Measurements from ENCODE around the gene PCYT1A.
A peak's percentile ranks its signal among the peaks of the same experiment; 100 is the strongest.

PCYT1A gene

DNA sequence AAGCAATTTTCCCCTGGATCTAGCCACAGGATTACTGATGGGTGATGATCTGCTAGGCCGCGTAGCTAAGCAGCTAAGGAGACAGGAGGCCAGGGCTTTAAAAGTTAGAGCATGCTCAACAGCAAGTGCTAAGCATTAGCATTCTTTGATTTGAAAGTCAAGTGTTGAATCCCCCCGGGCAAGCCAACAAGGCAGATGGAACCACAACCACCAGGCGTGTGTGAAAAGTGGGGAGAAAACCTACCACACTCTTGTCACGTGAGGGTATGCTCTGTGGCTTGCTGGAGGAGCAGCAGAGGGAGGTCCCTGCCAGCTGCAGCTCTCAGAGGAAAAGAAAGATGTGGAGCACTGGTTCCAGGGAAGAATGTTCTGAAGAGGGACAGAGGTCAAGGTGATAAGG is 50.3 kb downstream of the PCYT1A start:
- DNase-seq (ENCODE audit: low read depth in 2 of 2), result no peak

DNA sequence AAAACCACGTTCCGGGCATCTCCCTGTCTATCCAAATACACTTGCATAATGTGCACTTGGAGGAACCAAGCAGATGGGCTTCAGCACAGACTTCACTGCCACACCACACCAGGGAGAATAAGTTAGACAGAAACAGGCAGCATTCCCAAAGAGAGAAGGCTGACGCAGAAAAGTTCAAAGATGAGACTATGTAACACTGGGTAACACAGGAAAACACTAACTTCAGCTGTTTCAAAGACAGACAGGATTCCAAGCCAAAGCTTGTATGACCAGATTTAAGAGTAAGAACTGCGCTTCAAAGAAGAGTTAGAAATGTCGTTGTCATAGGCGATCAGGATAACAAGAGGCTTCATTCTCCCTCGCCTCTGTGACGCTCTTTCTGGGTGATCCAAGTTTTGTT is 51.3 kb downstream of the PCYT1A start:
- DNase-seq (ENCODE audit: low read depth in 2 of 2), result no peak

DNA sequence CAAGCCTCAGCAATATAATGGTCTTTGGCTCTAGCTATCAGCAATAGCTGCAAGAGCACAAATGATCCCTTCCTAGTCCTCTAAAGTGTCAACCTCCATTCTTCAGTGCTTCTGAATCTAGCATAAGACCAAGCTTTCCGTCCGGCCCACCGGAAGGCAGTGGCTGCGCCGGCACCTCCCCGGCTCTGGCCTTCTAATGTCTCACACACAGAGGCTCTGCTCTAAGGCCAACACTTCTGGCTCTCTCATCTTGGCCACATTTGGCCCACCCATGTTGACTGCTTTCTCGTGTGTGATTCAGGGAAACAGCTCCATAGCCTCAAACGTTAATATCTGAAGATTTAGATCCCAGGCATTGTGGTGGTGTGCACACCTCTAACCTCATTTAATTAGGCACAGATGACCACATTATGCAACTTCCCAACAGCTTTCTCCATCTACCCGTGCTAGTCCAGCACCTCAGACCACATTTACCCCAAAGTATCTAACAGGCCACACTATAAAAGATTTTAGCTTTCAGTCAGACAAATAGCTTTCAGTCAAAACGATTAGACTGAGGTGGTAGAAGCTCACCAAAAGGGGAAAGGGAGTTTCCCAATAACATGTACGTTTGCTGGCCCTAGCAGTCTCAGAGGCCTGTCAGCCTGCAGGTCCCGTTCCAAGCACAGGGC is 51.9 kb downstream of the PCYT1A start:
- DNase-seq (ENCODE audit: low read depth in 2 of 2), result no peak

DNA sequence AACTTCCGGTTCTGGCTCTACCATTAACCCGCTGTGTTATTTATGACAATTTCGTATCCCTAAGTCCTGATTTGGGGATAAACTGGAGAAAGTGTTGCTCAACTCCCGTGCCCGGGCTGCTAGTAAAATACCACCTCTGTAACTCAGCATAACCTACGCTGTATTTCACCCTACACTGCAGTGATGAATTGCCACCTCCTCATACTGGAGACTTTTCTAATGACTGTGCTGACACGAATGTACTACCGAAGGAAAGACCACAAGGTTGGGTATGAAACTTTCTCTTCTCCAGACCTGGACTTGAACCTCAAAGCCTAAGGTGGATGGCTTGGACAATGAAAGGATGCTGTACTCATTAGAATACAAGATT is 54.7 kb downstream of the PCYT1A start:
- no peak for DNase-seq (ENCODE audit: low read depth in 2 of 2)

DNA sequence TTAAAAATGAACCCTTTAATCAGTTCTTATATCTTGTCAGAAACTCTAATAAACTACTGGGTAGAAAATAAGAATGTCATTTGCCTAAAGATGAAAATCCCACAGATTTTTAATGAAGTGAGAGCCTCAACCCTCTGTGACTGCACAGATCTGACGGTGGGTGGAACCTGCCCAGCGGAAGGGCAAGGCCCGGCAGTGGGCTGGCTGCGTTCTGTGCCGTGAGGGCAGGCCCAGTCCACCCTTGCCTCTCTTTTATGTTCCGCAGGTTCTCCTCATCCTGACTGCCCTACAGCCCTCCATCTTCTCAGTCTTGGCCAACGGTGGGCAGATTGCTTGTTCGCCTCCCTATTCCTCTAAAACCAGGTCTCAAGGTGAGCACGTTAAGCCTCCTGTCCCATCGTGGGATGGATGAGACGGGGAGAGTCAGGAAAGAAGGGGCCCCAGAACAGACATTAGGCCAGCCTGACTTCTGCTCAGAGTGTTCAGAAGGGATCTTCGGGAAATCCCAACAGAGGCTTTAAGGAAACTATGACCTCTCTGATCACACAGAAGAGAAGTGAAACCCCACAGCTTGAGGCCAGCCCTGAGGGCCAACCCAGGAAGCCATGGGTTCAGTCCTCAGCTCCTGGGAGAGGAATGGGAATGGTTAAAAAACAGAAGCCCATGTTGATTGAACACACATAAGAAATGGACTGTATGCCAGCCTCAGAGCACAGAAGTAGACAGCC is 55.2 kb downstream of the PCYT1A start:
- no peak for DNase-seq (ENCODE audit: low read depth in 2 of 2)

DNA sequence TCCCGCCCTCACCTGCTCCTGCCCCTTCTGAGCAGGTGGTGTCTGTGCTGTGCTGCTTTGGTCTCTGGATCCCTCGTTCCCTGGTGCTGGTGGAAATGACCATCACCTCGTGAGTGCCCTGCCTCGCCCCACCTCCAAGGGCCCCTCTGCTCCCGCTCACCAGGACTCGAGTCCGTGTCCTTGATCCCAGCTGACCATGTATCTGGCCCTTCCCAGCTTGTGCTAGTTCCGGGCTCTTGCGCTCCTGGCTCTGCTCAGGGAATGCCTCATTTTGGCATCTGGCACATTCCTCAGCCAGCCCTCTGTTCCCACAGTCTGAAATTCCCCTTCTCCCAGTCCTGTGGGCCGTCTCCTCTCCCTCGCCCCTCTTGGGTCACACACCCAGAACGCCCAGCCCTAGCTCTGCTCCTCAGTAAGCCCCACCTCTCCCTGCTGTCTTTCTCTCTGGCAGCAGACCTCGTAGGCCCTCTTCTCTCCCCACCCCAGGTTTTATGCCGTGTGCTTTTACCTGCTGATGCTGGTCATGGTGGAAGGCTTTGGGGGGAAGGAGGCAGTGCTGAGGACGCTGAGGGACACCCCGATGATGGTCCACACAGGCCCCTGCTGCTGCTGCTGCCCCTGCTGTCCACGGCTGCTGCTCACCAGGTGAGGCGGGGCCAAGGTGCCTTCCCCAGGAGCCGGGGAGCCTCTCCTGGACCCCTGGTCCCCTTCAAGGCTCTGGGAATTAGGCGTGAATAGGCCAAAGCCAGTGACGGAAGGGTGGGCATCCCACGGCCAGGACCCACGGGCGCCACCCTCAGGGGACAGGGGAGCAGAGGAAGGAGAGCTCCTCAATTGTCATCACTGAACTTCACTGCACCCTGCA is 59.7 kb downstream of the PCYT1A start:
- no peak for DNase-seq (ENCODE audit: low read depth in 2 of 2)

DNA sequence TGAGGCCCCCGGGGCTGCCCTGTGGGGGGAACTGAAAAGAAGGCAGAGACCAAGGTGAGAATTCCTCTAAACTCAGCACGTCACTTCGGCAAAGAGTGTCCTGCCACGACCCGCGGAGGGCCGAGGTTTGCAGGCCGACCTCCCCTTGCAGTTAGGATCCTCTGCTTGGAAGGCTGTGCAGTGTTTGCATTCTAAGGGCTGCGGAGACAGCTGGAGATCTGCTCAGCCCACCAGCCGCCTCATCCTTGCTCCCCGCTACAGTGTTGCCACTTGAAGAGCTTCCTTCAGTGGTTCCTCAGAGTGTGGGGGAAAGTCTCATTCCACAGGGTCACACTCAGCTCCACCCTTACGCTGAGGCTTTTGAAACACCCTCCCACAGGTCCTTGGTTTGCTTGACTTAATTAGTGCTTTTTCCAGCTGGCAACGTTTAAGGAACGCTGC is 60.4 kb downstream of the PCYT1A start:
- no peak for DNase-seq (ENCODE audit: low read depth in 2 of 2)

DNA sequence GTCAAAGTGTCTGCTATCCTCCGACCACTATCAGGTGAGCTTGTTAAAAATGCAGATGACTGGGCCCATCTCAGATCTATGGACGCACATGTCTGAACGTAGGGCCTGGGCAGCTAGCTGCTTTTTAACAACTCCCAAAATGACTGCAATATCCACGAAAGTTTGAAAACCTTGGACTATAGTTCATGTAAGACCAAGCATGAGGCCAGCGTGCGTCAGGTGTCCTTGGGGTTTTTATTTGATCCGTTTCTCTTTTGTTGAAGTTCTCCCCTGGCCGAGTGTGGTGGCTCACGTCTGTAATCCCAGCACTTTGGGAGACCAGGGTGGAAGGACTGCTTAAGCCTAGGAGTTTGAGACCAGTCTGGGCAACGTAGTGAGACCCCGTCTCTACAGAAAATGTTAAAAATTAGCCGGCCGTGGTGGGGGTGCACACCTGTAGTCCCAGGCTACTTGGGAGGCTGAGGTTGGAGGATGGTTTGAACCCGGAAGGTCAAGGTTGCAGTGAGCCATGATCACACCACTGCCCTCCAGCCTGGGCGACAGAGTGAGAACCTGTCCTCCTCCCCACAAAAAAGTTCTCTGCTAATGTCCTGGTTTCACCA is 61.7 kb downstream of the PCYT1A start:
- DNase-seq (ENCODE audit: low read depth in 2 of 2), result no peak

DNA sequence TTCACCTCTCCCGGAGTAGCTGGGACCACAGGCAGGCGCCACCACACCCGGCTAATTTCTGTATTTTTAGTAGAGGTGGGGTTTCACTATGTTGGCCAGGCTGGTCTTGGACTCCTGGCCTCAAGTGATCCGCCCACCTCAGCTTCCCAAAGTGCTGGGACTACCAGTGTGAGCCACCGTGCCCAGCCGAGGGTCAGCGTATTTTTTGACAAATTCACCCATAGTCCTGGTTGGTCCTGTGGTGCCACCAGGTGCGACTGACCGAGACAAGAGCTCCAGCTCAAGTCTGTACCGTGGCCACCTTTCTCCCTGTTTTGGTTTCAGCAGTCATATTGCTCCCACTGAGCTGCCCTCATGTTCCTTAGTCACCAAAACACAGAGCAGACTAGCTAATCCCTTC is 62.4 kb downstream of the PCYT1A start:
- no peak for DNase-seq (ENCODE audit: low read depth in 2 of 2)

DNA sequence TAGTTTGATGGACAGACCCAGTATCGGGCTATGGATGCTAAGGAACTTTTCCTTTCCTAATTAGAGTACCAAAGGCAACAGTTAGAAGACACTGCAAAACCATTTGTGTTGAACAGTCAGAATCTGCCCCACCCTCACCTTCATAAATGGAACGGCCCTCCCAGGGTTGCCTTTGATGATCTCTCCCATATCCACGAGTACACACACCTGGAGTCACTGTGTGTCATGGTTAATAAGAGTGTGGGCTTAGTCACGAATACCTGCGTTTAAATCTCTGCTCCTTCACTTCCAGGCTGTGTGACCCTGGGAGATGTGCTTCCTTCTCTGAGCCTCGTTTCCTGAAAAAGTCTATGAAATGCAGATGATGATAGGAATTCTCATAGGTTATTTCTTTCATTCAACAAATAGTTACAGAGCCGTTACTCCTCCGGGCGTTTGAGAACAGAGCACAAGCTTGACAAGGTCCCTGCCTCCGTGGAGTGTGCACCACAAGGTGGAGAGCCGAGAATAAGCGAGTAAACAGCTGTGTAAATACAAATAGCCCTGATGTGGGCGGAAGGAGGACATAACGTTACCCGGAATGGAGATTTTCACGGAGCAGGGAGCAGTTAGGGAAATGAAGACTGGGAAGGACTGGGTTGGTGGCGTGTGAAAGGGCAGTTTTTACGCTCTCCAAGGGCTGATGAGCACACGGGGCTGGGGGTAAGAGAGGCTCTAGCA is 64.5 kb downstream of the PCYT1A start:
- DNase-seq (ENCODE audit: low read depth in 2 of 2), result no peak

DNA sequence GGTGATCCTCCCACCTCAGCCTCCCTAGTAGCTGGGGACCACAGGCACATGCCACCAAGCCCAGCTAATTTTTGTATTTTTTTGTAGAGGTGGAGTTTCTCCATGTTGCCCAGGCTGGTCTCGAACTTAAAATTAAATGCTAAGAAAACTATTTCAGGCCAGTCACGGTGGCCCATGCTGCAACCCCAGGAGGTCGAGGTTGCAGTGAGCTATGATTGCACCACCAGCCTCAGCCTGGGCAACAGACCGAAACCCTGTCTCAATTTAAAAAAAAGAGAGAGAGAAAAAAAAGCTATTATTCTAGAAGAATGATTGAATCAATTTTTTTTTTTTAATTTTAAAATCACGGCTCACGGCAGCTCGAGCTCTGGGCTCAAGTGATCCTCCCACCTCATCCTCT is 66.5 kb downstream of the PCYT1A start:
- no peak for DNase-seq (ENCODE audit: low read depth in 2 of 2)

DNA sequence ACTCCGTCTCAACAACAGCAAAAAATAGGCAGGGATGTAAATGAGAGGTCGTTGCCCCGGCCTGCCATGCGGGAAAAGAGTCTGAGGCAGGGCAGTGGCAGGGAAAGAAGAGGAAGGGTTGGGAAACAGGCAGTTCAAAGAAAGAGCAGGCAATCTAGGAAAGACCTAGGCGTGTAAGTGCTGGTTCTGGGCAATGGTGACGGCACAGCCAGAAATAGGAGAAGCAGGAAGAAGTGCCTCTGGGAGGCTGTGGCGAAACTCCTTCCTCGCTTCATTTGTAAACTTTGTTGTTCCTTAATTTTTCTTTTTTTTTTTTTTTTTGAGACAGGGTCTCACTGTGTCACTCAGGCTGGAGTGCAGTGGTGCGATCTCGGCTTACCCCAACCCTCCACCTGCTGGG is 66.9 kb downstream of the PCYT1A start:
- no peak for DNase-seq (ENCODE audit: low read depth in 2 of 2)

DNA sequence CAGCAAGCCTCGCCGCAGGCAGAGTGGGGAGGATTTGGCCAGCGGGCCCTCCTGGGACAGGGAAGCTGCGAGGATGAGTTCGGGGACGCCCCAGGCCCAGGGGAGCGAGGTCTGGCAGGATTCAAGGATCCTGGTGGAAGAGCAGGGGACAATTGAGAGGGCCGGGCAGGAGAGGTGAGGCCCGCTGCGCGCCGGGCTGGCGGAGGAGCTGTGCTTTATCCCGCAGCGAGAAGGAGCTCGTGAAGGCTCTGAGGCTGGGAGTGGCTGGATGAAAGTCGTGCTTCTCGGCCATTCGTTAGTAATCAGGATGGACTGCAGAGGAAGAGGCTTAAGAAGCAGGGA is 67.6 kb downstream of the PCYT1A start:
- DNase-seq (ENCODE audit: low read depth in 2 of 2), result no peak

DNA sequence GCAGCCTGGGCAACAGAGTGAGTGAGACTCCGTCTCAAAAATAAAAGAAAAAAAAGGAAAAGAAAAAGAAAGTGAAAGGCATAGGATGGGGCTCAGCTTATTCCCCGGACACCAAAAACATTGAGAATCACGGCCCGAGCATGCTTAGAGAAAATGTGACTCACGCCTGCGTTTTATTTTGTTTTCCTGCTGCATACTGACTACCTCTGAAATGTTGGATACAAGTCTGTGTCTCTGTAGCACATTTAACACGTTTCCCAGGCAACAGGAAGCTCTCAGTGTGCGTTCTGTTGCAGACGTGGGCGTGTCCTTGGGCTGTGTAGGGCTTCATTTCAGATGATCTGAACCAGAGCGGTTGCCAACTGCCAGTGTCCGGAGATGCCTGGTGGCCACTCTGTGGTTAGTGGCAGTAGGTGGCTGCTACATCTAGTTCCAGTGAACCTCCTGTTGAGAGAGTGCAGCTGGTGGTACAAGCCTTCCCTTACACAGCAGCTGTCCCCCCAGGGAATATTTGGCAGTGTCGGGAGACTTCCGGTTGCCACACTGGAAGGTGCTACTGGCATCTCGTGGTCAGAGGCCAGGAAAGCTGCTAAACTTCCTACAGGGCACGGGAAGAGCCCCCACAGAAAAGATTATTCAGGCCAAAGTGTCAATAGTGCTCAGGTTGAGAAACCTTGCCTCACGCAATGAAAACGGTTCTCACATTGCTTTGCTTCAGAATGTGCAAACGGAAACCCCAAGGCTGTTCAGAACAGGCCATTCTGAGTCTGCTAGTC is 68.1 kb downstream of the PCYT1A start:
- DNase-seq (ENCODE audit: low read depth in 2 of 2), result peak; percentile 15 to 28

DNA sequence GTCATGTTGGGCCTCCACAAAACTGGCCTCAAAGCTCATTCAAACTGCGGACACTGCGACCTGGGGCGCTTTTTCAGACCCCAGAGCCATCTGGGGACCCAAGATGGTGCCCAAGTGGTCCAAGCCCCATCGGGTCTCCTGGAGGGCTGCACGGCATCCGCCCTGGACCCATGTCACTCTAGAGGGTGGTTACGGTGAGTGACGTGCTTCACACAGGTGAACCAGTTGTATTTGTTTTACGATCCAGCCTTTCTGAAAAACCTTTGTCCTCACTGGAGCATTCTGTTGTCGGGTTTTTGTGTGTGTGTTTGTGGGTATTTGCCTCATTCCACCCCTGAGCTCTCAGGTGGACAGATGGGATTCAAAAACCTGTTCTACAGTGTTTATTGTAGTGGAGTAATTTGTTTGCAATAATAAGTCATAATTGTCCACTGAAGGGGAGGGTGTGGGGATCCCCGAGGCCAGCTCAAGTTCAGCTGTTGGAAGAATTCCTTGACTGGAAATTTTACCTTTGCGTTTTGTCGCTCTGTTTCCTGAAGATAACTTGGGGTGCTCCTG is 69.3 kb downstream of the PCYT1A start:
- no peak for DNase-seq (ENCODE audit: low read depth in 2 of 2)

DNA sequence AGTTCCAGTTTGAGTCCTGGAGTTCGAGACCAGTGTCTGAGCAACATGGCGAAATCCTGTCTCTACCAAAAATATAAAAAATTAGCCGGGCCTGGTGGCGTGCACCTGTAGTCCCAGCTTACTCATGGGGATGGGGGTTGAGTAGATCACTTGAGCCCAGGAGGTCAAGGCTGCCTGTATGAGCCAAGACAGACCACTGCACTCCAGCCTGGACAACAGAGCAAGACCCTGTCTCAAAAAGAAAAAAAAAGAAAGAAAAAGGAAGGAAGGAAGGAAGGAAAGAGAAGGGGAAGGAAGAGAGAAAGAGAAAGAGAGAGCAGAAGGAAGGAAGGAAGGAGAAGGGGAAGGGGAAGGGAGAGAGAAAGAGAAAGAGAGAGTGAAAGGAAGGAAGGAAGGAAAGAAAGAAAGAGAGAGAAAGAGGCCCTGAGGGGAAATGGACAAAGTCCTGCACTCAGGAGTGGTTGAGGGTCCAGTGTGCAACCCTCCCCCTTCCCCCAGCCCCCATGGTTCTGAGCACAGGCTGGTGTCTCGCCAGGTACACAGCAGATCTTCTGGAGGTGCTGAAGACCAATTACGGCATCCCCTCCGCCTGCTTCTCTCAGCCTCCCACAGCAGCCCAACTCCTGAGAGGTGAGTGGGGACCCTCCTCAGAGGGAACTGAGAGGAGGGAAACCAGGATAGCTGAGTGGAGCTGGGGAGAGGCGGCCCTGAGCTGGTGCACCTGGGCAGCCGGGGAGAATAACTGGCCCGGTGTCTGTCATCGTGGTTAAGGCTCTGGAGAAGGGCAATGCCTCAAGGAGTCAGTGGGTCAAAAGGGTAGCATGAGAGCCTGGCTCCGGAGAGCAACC is 70.0 kb downstream of the PCYT1A start:
- no peak for DNase-seq (ENCODE audit: low read depth in 2 of 2)

DNA sequence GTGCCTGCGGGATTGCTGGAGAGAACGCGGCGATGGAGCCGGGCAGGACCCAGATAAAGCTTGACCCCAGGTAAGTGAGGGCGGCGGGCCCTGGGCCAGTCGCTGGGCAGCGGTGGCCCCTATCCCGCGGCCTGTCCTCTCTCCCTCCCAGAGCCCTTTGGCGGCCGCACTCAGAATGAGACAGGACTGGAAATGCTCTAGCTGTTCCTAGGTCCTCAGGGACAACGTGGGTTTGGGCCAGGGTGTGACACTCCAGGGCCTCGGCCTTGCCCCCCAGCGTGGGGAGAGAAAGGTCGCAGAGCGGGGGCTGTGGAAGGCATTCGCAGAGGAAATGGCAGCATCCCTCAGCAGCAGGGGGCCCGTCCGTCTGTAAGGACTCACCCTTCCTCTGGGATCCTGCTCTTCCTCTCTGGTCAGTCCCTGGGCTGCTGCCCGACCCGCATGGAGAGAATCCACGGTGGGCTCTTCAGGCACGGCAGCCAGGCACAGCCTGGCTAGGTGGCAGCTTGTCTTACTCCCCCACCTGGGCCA is 70.8 kb downstream of the PCYT1A start:
- DNase-seq (ENCODE audit: low read depth in 2 of 2), result no peak

DNA sequence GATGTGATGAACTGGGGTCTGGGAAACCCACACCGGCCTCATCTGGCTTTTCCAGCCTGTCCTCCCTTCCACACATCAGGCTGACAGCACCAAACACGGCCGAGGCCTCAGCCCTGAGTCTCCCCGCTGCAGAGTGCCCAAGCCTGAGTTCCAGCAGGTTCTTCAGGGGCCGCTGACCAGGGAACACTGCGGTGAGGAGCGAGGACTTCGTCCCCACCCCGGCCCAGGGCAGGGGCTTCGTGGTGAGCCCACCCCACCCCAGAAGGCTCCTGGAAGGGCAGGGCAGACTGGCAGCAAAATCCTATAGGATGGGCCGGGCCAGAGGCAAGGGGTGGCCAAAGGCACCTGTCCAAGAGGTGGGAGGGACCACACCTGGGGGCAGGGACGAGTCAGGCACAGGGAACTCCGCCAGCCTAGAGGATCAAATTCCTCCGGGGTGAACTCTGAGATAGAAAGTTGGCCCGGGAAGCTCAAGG is 71.4 kb downstream of the PCYT1A start, which contains the start of gene SLC51A:
SLC51A (plus strand) TSS at position 446 of the 476 bp plus-strand sequence. CDS start 179 bp downstream, outside the sequence.
- no peak for DNase-seq (ENCODE audit: low read depth in 2 of 2)

DNA sequence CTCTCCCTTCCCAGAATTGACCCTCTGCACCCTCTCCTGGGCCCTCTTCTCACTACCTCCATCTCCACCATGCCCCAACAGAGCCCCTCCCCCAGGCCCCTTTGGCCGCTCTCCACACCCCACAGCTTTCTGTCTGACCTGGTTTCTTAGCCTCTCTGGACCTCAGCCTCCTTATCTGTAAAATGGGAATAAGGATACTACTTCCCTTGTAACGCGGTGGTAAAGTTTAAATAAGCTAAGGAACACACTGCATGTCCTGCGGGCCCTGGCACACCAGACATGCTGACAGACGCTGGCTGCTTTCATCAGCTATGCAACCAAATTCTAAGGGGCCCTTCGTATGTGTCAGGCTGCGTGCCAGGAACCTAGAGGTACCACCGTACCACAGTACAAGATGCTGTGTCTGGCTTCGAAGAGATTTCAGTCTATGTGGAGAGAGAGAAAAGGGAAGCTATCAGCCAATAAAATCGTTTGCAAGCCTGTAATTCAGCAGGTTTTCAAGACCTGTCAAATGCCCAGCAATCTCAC is 72.0 kb downstream of the PCYT1A start:
- no peak for DNase-seq (ENCODE audit: low read depth in 2 of 2)

Measured in activated CD8-positive, alpha-beta memory T cell treated with anti-CD3 and anti-CD28 coated beads for 4 hours (primary cell).